ENCODE results near the gene MAP1LC3B.

MAP1LC3B gene

GRCh38 chr16:87417528-87417910 is 25.4 kb downstream of the MAP1LC3B start:
- in situ Hi-C loops (cut with HindIII; ENCODE audit: low pct_ligation_motif_present, low sequenced_read_pairs): no loop called here
- Histone ChIP-seq H3K4me3 (ENCODE audit: low read depth, low read length) (no peak overlapping the region), H3K27me3 (replicated peaks) (no peaks in the 10 kb centered on the region), H3K36me3 (replicated peaks) (peaks cover 22% of the 10 kb centered on the region), H3K27ac (no peak overlapping the region)
- DNase-seq: no peak
- no peak for TF ChIP-seq CTCF (IDR thresholded peaks at IDR 0.05; ENCODE audit: low read depth, low read length, missing control alignments)

GRCh38 chr16:87418216-87418615 is 26.1 kb downstream of the MAP1LC3B start:
- no peak overlapping the region for H3K4me3 ChIP-seq (ENCODE audit: low read depth, low read length)
- H3K27me3 ChIP-seq (replicated peaks): no peaks in the 10 kb centered on the region
- in situ Hi-C loops (cut with HindIII; ENCODE audit: low pct_ligation_motif_present, low sequenced_read_pairs): no loop called here
- H3K36me3 ChIP-seq (replicated peaks): peaks cover 18% of the 10 kb centered on the region
- no peak for DNase-seq
- no peak for TF ChIP-seq CTCF (IDR thresholded peaks at IDR 0.05; ENCODE audit: low read depth, low read length, missing control alignments)
- H3K27ac ChIP-seq: no peak overlapping the region

GRCh38 chr16:87418644-87419043 is 26.5 kb downstream of the MAP1LC3B start:
- in situ Hi-C loops (cut with HindIII; ENCODE audit: low pct_ligation_motif_present, low sequenced_read_pairs): no loop called here
- Histone ChIP-seq H3K36me3 (replicated peaks) (peaks cover 18% of the 10 kb centered on the region), H3K4me3 (ENCODE audit: low read depth, low read length) (no peak overlapping the region), H3K27ac (no peak overlapping the region), H3K27me3 (replicated peaks) (no peaks in the 10 kb centered on the region)
- TF ChIP-seq CTCF (IDR thresholded peaks at IDR 0.05; ENCODE audit: low read depth, low read length, missing control alignments): no peak
- no peak for DNase-seq

- Histone ChIP-seq H3K27ac (no peak overlapping the region), H3K36me3 (replicated peaks) (peaks cover 16% of the 10 kb centered on the region), H3K27me3 (replicated peaks) (no peaks in the 10 kb centered on the region), H3K4me3 (ENCODE audit: low read depth, low read length) (no peak overlapping the region)
- in situ Hi-C loops (cut with HindIII; ENCODE audit: low pct_ligation_motif_present, low sequenced_read_pairs): no loop called here
- TF ChIP-seq CTCF (IDR thresholded peaks at IDR 0.05; ENCODE audit: low read depth, low read length, missing control alignments): peak; percentile 31
- DNase-seq: no peak
These were observed 28.2 kb downstream of the MAP1LC3B start for GRCh38 chr16:87420026-87421002.

- in situ Hi-C loops (cut with HindIII; ENCODE audit: low pct_ligation_motif_present, low sequenced_read_pairs): no loop called here
- no peak for TF ChIP-seq CTCF (IDR thresholded peaks at IDR 0.05; ENCODE audit: low read depth, low read length, missing control alignments)
- no peaks in the 10 kb centered on the region for H3K27me3 ChIP-seq (replicated peaks)
- H3K36me3 ChIP-seq (replicated peaks): peaks cover 11% of the 10 kb centered on the region
- DNase-seq: no peak
- H3K27ac ChIP-seq: no peak overlapping the region
- H3K4me3 ChIP-seq (ENCODE audit: low read depth, low read length): no peak overlapping the region
These were observed 29.1 kb downstream of the MAP1LC3B start for GRCh38 chr16:87421003-87421912.

Data from brain microvascular endothelial cell (primary cell).